ENCODE data around the gene RAB3B. TPM values are rescaled to one million over a fixed set of nuclear protein-coding genes. Genes with fewer than 3 reads are reported as not detected.

The RAB3B gene
- total RNA-seq, 3 donors from 2014 or later, result 0.66 to 1.3 TPM; not detected in 1

GRCh38 chr1:51961231-51961630, 29.3 kb downstream of the RAB3B start:
- no peaks in the 10 kb centered on the region for H3K36me3 ChIP-seq
- DNase-seq (ENCODE audit: low spot score in 2 of 2), result no peak
- no peaks in the 10 kb centered on the region for H3K9me3 ChIP-seq
- intact Hi-C loops (cut with DNase I; ENCODE audit: low total_unique reads), result no loop called here
- H3K27me3 ChIP-seq, result no peaks in the 10 kb centered on the region
- no peak overlapping the region for H3K4me3 ChIP-seq
- H3K27ac ChIP-seq, result no peak overlapping the region
- TF ChIP-seq CTCF (IDR thresholded peaks at IDR 0.05) (no peak), POLR2A (IDR thresholded peaks at IDR 0.05) (no peak), POLR2AphosphoS5 (IDR thresholded peaks at IDR 0.05) (no peak)
- no peaks in the 10 kb centered on the region for H3K4me1 ChIP-seq

- DNase-seq (ENCODE audit: low spot score in 2 of 2), result no peak
- no peak for TF ChIP-seq POLR2A (IDR thresholded peaks at IDR 0.05)
- no peak for TF ChIP-seq POLR2AphosphoS5 (IDR thresholded peaks at IDR 0.05)
- no peak for TF ChIP-seq CTCF (IDR thresholded peaks at IDR 0.05)
- no peaks in the 10 kb centered on the region for H3K27me3 ChIP-seq
These were observed 30.2 kb downstream of the RAB3B start for GRCh38 chr1:51960262-51960661.

GRCh38 chr1:51958824-51959223, 31.7 kb downstream of the RAB3B start:
- Histone ChIP-seq H3K4me3 (no peak overlapping the region), H3K9me3 (no peaks in the 10 kb centered on the region), H3K27ac (no peak overlapping the region), H3K4me1 (no peaks in the 10 kb centered on the region), H3K27me3 (no peaks in the 10 kb centered on the region), H3K36me3 (no peaks in the 10 kb centered on the region)
- DNase-seq (ENCODE audit: low spot score in 2 of 2), result no peak
- TF ChIP-seq CTCF (IDR thresholded peaks at IDR 0.05) (no peak), POLR2A (IDR thresholded peaks at IDR 0.05) (no peak), POLR2AphosphoS5 (IDR thresholded peaks at IDR 0.05) (no peak)
- intact Hi-C loops (cut with DNase I; ENCODE audit: low total_unique reads), result no loop called here

More at GRCh38 chr1:51960262-51960661, 30.2 kb downstream of the RAB3B start:
- Histone ChIP-seq H3K4me1 (no peaks in the 10 kb centered on the region), H3K4me3 (no peak overlapping the region), H3K9me3 (no peaks in the 10 kb centered on the region), H3K36me3 (no peaks in the 10 kb centered on the region), H3K27ac (no peak overlapping the region)
- intact Hi-C loops (cut with DNase I; ENCODE audit: low total_unique reads), result no loop called here

- Histone ChIP-seq H3K27me3 (no peaks in the 10 kb centered on the region), H3K27ac (no peak overlapping the region), H3K4me1 (no peaks in the 10 kb centered on the region), H3K36me3 (no peaks in the 10 kb centered on the region), H3K9me3 (no peaks in the 10 kb centered on the region), H3K4me3 (no peak overlapping the region)
- intact Hi-C loops (cut with DNase I; ENCODE audit: low total_unique reads), result no loop called here
- DNase-seq (ENCODE audit: low spot score in 2 of 2), result no peak
- TF ChIP-seq CTCF (IDR thresholded peaks at IDR 0.05) (no peak), POLR2A (IDR thresholded peaks at IDR 0.05) (no peak), POLR2AphosphoS5 (IDR thresholded peaks at IDR 0.05) (no peak)
These were observed 32.9 kb downstream of the RAB3B start for GRCh38 chr1:51957618-51958017.

- Histone ChIP-seq H3K9me3 (no peaks in the 10 kb centered on the region), H3K36me3 (no peaks in the 10 kb centered on the region), H3K27me3 (no peaks in the 10 kb centered on the region), H3K4me3 (no peak overlapping the region), H3K4me1 (no peaks in the 10 kb centered on the region), H3K27ac (no peak overlapping the region)
- DNase-seq (ENCODE audit: low spot score in 2 of 2), result no peak
- intact Hi-C loops (cut with DNase I; ENCODE audit: low total_unique reads), result no loop called here
- no peak for TF ChIP-seq CTCF (IDR thresholded peaks at IDR 0.05)
- TF ChIP-seq POLR2A (IDR thresholded peaks at IDR 0.05), result no peak
- no peak for TF ChIP-seq POLR2AphosphoS5 (IDR thresholded peaks at IDR 0.05)
These were observed 33.7 kb downstream of the RAB3B start for GRCh38 chr1:51956528-51957509.

Data from breast epithelium (tissue), 4 donors.